ENCODE data around the gene NDUFA13.

DNA sequence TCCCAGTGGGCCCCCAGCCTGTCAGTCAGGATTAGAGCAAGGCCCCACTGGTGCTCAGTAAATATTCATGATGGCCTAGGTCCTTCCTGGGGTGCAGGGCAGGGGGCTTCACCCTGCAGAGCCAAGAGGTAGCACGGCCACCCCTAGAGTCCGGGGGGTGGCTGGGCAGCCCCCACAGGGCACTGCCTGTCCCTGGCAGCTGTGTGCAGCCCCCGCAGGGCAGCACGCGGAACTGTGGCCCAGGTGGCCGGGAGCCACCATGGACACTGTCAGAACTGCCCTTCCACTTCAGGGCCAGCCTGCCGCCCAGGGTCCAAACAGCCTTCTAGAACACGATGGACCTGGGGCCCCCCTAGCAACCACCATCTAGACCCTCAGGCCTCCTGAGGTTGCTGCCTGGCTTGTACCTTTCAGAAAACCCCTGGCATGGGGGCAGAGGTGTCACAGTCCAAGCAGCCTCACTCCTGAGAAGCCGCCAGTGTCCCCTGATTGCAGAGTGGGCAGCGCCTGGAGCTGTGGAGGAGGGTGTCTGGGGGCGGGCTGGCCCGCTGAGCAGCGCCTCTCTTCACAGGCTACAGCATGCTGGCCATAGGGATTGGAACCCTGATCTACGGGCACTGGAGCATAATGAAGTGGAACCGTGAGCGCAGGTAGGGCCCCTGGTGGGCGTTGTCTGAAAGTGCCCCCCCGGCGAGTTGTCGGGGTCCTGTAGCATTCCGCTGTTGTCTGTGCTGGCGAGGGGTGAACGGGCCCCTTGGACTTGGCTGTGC lies 9.8 kb downstream of the NDUFA13 start:
- TF ChIP-seq, protein P1, sequence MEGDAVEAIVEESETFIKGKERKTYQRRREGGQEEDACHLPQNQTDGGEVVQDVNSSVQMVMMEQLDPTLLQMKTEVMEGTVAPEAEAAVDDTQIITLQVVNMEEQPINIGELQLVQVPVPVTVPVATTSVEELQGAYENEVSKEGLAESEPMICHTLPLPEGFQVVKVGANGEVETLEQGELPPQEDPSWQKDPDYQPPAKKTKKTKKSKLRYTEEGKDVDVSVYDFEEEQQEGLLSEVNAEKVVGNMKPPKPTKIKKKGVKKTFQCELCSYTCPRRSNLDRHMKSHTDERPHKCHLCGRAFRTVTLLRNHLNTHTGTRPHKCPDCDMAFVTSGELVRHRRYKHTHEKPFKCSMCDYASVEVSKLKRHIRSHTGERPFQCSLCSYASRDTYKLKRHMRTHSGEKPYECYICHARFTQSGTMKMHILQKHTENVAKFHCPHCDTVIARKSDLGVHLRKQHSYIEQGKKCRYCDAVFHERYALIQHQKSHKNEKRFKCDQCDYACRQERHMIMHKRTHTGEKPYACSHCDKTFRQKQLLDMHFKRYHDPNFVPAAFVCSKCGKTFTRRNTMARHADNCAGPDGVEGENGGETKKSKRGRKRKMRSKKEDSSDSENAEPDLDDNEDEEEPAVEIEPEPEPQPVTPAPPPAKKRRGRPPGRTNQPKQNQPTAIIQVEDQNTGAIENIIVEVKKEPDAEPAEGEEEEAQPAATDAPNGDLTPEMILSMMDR (IDR thresholded peaks at IDR 0.05): no peak
- TF ChIP-seq POLR2A (IDR thresholded peaks at IDR 0.05): no peak
